ENCODE measurements around the gene PPP2R2D.
A peak's percentile ranks its signal among the peaks of the same experiment; 100 is the strongest.
"Not testable (repeated sequence)": the region's sequence is repeated elsewhere in the genome, so short reads cannot be mapped to it uniquely, and the experiment has no call there.

PPP2R2D gene

GRCh38 chr10:131943021-131943814 lies 42.4 kb downstream of the PPP2R2D start:
- Mint-ChIP-seq H3K36me3 (peaks cover 47 to 73% of the 10 kb centered on the region in 2 donors), H3K4me1 (peaks cover 0 to 6% of the 10 kb centered on the region in 2 donors), H3K4me3 (no peak overlapping the region), H3K9me3 (no peaks in the 10 kb centered on the region), H3K27ac (no peak overlapping the region), H3K27me3 (no peaks in the 10 kb centered on the region)
- ATAC-seq (replicated peaks) (peak; percentile 46), DNase-seq (no peak)

GRCh38 chr10:131944412-131944811 lies 43.6 kb downstream of the PPP2R2D start:
- Mint-ChIP-seq H3K4me1 (peaks cover 0 to 6% of the 10 kb centered on the region in 2 donors), H3K27ac (peak overlapping the region; percentile 51), H3K4me3 (no peak overlapping the region), H3K9me3 (no peaks in the 10 kb centered on the region), H3K27me3 (no peaks in the 10 kb centered on the region), H3K36me3 (peaks cover 49 to 76% of the 10 kb centered on the region in 2 donors)
- ATAC-seq (replicated peaks) = no peak
- DNase-seq = no peak

GRCh38 chr10:131944976-131945695 lies 44.3 kb downstream of the PPP2R2D start:
- Mint-ChIP-seq H3K4me1 (peaks cover 0 to 6% of the 10 kb centered on the region in 2 donors), H3K4me3 (no peak overlapping the region), H3K9me3 (no peaks in the 10 kb centered on the region), H3K27ac (no peak overlapping the region), H3K36me3 (peaks cover 49 to 74% of the 10 kb centered on the region in 2 donors), H3K27me3 (no peaks in the 10 kb centered on the region)
- no peak for DNase-seq
- no peak for ATAC-seq (replicated peaks)

- no peak for DNase-seq
- Mint-ChIP-seq H3K9me3 (no peaks in the 10 kb centered on the region), H3K36me3 (peaks cover 42 to 70% of the 10 kb centered on the region in 2 donors), H3K4me1 (peaks cover 0 to 6% of the 10 kb centered on the region in 2 donors), H3K27me3 (no peaks in the 10 kb centered on the region), H3K27ac (no peak overlapping the region), H3K4me3 (no peak overlapping the region)
- ATAC-seq (replicated peaks) = no peak
These were observed 45.5 kb downstream of the PPP2R2D start for GRCh38 chr10:131946321-131946751.

- Mint-ChIP-seq H3K27me3 (no peaks in the 10 kb centered on the region), H3K36me3 (peaks cover 40 to 68% of the 10 kb centered on the region in 2 donors), H3K27ac (no peak overlapping the region), H3K9me3 (no peaks in the 10 kb centered on the region), H3K4me1 (peaks cover 0 to 6% of the 10 kb centered on the region in 2 donors), H3K4me3 (no peak overlapping the region)
- no peak for DNase-seq
- no peak for ATAC-seq (replicated peaks)
These were observed 46.1 kb downstream of the PPP2R2D start for GRCh38 chr10:131946880-131947279.

GRCh38 chr10:131947631-131948347 lies 47.0 kb downstream of the PPP2R2D start:
- H3K9me3 Mint-ChIP-seq = no peaks in the 10 kb centered on the region
- peaks cover 40 to 70% of the 10 kb centered on the region in 2 donors for H3K36me3 Mint-ChIP-seq
- ATAC-seq (replicated peaks) = no peak
- no peaks in the 10 kb centered on the region for H3K27me3 Mint-ChIP-seq
- peak overlapping the region; percentile 65 for H3K27ac Mint-ChIP-seq
- no peak overlapping the region for H3K4me3 Mint-ChIP-seq
- no peak for DNase-seq
- peaks cover 0 to 6% of the 10 kb centered on the region in 2 donors for H3K4me1 Mint-ChIP-seq

GRCh38 chr10:131948501-131948900 lies 47.7 kb downstream of the PPP2R2D start:
- ATAC-seq (replicated peaks) (no peak), DNase-seq (no peak)
- no peak overlapping the region for H3K27ac Mint-ChIP-seq
- H3K4me1 Mint-ChIP-seq = peaks cover 0 to under 1% of the 10 kb centered on the region in 2 donors
- no peaks in the 10 kb centered on the region for H3K9me3 Mint-ChIP-seq
- H3K36me3 Mint-ChIP-seq = peaks cover 36 to 72% of the 10 kb centered on the region in 2 donors
- no peaks in the 10 kb centered on the region for H3K27me3 Mint-ChIP-seq
- H3K4me3 Mint-ChIP-seq = no peak overlapping the region

GRCh38 chr10:131949041-131949862 lies 48.4 kb downstream of the PPP2R2D start:
- no peak overlapping the region for H3K4me3 Mint-ChIP-seq
- H3K4me1 Mint-ChIP-seq = no peaks in the 10 kb centered on the region

GRCh38 chr10:131949908-131950307 lies 49.1 kb downstream of the PPP2R2D start:
- not testable (repeated sequence) for ATAC-seq (replicated peaks); H3K27ac Mint-ChIP-seq; H3K9me3 Mint-ChIP-seq; DNase-seq; H3K27me3 Mint-ChIP-seq; H3K4me1 Mint-ChIP-seq; H3K4me3 Mint-ChIP-seq
- peaks cover 40 to 75% of the 10 kb centered on the region in 2 donors for H3K36me3 Mint-ChIP-seq

More at GRCh38 chr10:131949041-131949862, 48.4 kb downstream of the PPP2R2D start:
- ATAC-seq (replicated peaks) (no peak), DNase-seq (no peak)
- Mint-ChIP-seq H3K27me3 (no peaks in the 10 kb centered on the region), H3K36me3 (peaks cover 38 to 73% of the 10 kb centered on the region in 2 donors), H3K9me3 (no peaks in the 10 kb centered on the region), H3K27ac (no peak overlapping the region)

- Mint-ChIP-seq H3K4me1 (peaks cover 0 to 1% of the 10 kb centered on the region in 2 donors), H3K27me3 (no peaks in the 10 kb centered on the region), H3K4me3 (no peak overlapping the region), H3K27ac (no peak overlapping the region), H3K36me3 (peaks cover 35 to 83% of the 10 kb centered on the region in 2 donors), H3K9me3 (no peaks in the 10 kb centered on the region)
- no peak for ATAC-seq (replicated peaks)
- no peak for DNase-seq
These were observed 53.7 kb downstream of the PPP2R2D start for GRCh38 chr10:131954356-131954965.

GRCh38 chr10:131955591-131956340 lies 55.0 kb downstream of the PPP2R2D start:
- DNase-seq (no peak), ATAC-seq (replicated peaks) (no peak)
- H3K27ac Mint-ChIP-seq = no peak overlapping the region
- H3K4me3 Mint-ChIP-seq = no peak overlapping the region
- peaks cover 36 to 76% of the 10 kb centered on the region in 2 donors for H3K36me3 Mint-ChIP-seq
- peaks cover 0 to 1% of the 10 kb centered on the region in 2 donors for H3K4me1 Mint-ChIP-seq
- no peaks in the 10 kb centered on the region for H3K9me3 Mint-ChIP-seq
- H3K27me3 Mint-ChIP-seq = no peaks in the 10 kb centered on the region

- Mint-ChIP-seq H3K4me3 (no peak overlapping the region), H3K4me1 (peaks cover 0 to 1% of the 10 kb centered on the region in 2 donors), H3K27me3 (no peaks in the 10 kb centered on the region), H3K27ac (no peak overlapping the region), H3K36me3 (peaks cover 32 to 59% of the 10 kb centered on the region in 2 donors), H3K9me3 (no peaks in the 10 kb centered on the region)
- no peak for ATAC-seq (replicated peaks)
- no peak for DNase-seq
These were observed 59.0 kb downstream of the PPP2R2D start for GRCh38 chr10:131959841-131960240.

GRCh38 chr10:131960631-131961046 lies 59.8 kb downstream of the PPP2R2D start:
- Mint-ChIP-seq H3K4me1 (peaks cover 0 to 1% of the 10 kb centered on the region in 2 donors), H3K27me3 (no peaks in the 10 kb centered on the region), H3K4me3 (no peak overlapping the region), H3K27ac (no peak overlapping the region), H3K9me3 (no peaks in the 10 kb centered on the region), H3K36me3 (peaks cover 29 to 52% of the 10 kb centered on the region in 2 donors)
- ATAC-seq (replicated peaks) (no peak), DNase-seq (no peak)
